Measurements from ENCODE around the gene KIF19.

The KIF19 gene

DNA sequence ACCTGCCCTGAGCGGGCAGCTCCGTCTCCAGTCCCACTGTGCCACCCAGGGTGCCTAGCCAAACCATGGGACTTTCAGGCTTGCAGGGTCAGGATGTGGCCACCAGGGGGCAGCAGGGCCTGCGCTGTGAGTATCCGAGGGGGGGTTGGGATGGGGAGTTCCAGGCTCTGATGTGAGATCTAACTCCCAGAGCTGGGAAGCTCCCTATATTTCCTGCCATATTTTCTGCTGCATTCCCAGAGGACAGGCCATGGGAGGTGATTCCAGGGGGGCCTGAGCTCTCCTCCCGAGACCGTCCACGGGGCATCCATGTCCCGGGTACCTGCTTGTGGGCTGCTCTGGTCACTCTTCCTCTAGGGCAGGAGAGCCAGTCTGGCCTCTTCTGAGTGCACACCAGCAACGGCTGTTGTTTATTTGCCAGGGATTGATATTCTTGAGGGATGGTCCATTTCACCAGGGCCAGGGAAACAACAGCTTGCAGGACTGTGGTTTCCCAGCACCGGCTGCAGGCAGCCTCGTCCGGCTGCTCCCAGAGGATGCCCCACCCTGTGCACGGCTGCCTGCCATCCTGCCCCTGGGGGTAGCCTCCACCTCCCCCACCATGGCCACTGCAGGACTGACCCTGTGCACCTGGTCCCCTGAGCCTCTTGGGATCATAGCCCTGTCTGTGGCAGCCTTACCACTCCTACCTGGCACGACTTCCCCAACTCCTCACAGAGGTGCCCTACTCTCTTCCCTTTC, 42.5 kb downstream of the KIF19 start:
- DNase-seq = peak; percentile 58

DNA sequence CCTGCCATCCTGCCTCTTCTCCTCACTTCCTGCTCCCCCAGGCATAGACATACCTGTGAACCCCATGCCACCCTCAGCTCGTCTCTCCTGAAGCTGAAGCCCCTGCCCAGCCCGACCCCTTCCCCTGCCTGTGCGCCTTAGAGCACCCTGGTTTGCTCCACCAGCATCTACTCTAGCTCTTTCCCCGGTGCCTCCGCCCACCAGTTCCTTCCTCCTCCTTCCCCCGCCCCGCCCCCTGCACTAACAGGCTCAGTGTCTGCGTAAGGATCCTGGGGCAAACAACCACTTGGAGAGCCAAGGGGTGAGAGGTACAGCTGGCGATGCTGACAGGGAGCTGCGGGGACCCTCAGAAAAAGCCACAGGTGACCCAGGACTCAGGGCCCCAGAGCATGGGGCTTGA, 43.2 kb downstream of the KIF19 start:
- DNase-seq = peak; percentile 25

DNA sequence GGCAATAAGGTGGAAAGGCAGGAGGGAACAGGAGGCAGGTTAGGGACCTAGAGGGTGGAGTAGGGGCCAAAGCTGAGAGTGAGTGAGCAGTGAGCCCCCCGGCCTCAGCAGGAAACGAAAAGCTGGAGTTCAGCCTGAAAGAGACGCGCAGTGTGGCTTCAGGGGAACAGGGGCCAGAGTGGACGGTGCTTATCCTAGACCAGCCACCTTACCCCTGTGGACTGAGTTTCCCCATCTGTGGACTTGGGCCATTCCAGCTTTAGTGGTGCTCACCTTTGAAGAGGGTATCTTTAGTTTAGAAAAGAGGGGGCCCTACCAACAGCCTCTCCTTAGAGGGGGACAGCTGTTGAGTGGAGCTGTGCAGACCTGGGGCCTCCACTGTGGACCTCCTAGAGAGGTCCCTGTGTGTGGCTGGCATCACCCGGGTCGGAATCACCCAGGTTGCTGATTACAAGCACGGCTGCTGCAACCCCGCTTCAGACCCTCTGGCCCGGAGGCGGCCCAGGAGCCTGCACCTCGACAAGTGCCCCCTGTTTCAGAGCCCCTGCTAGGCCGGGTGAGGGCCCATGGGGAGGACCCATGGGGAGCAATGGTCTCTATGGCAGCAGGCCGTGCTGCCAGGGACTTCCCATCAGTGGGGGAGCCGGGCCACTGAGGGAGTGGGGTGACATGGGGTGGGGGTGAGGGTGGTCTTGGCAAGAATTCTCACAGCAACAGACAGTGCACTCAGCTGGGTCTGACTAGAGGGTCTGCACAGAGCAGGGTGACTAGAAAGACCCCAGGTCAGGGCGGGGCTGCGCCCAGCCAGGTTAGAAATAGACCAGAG, 43.9 kb downstream of the KIF19 start:
- no peak for DNase-seq

DNA sequence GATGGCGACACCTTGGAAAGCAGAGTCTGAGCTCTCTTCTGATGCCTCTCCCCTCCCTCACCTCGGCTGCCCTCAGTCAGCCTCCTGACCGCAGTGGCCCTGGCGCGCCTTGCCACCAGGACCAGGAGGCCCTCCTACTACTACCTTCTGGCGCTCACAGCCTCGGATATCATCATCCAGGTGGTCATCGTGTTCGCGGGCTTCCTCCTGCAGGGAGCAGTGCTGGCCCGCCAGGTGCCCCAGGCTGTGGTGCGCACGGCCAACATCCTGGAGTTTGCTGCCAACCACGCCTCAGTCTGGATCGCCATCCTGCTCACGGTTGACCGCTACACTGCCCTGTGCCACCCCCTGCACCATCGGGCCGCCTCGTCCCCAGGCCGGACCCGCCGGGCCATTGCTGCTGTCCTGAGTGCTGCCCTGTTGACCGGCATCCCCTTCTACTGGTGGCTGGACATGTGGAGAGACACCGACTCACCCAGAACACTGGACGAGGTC, 45.7 kb downstream of the KIF19 start:
- no peak for DNase-seq

DNA sequence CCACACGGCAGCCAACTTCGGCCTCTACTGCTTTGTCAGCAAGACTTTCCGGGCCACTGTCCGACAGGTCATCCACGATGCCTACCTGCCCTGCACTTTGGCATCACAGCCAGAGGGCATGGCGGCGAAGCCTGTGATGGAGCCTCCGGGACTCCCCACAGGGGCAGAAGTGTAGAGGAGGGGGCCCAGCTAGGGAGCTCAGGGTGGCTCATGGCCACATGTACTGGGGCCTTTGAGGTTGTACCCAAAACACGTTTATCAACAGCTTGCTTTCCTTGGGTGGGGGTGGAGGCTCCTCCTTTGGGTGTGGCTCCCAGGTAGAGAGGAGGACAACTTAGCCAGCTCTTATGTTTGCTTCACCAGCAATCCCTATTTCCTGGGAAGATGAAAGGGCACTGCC, 46.4 kb downstream of the KIF19 start:
- DNase-seq = no peak

DNA sequence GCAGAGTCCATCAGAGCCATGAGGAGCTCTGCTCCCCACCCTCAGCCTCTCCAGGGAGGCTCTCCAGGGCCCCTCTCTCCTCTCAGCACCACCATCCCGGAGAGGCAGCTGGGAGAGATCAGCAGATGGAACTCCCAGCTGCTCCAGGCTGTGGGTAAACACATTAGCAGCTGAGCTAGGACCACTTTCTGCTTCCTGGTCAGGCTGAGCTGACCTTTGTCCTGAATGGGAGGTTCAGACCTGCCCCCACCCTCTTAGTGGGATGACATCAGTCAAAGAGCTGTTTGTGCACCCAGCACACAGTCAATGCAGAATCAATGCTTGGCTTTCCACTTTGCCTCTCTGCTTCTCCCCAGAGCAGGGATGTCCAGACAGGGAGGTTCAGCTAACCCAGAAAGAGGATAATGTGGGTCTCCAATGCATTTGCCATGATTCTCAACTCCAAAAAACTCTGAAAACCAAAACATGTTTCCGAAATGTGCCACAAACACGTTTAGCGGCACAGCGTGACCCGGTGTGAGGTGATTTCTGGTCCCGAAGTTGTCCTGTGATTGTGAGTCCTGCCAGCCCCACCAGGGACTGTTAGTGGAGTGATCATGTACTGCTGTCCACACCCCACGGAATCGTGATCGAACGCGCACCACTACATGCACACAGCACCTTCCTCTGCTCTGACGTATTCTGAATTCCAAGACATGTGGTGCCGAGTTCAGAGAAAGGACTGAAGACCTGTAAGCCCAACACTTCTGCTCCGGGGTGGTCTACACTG, 48.0 kb downstream of the KIF19 start:
- no peak for DNase-seq

DNA sequence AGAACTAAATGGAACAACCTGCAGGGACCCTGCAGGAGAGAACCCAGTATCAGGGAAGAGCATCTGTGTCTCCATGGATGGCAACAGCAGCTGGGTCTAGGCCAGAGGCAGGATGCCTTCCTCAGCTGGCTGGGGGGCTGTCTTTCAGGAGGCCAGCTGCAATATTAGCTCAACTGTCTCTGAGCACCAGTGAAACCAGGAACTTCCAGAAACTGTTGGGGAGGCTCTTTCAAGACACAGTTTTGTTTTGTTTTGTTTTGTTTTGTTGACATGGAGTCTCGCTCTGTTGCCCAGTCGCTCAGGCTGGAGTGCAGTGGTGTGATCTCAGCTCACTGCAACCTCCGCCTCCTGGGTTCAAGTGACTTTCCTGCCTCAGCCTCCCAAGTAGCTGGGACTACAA, 48.8 kb downstream of the KIF19 start:
- no peak for DNase-seq

DNA sequence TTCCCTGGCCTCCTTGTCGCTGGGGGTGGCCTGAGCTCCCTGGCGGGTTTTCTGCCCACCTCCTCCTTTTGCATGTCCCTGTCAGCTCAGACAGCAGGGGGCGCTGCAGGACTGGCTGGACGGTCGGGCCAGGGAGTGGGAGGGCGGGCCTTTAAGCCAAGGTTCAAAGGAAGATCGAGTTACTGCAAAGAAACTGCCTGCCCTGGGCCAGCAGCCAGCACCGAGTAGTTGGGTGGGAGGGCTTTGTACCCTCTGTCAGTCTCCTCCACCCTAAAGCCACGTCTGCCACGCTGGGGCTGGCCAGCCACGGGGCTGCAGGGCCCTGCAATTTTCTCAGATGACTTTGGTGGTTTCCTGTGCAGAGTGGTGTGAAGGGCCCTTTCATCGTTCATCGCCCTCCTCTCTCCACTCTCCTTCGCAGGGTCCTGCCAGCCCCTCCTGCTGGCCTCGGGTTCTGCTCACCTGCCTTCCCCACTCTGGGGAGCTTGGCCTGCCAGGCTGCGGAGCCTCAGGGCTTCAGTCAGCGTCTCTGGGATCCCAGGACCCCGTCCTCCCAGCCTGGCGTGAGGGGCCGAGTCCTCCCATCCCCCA, 53.6 kb downstream of the KIF19 start:
- peak; percentile 42 for DNase-seq

DNA sequence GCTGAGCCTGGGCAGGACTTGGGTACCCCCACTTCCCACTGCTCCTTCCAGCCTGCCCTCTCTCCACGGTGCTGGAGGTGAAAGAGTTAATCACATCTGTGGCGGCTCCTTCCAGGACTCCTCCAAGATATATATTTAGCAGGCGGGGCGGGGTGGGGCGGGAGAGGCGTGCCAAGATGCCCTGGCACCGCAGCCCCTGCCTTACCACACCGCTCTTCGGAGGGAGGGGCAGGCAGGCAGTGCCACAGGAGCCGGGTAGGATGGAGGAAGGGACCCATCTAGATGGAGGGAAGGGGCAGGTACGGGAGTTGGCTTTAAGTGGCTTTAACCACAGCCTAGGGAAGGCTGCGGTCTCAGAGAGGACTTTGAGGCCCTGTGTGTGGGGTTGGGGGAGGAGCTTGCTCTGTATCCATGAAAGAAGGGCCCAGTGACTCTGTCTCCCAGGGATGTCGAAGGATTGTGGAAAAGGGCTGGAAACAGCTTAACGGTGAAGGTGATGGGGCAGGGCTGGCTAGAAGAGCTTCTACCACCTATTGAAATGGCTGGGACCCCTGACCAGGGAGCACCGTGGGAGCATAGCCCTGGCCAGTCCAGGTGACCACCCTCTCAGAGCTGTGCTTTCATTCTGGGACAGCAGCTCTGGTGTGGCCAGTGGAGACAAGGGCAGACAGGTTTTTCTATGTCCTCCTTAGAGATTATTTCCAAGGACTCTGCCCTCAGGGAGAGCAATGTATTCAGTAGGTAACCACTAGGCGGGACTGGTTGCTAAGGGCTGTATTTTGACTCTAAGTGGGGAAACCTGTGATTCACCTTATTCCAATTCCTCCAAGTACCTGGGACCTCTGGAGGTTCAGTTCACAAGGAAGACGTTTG, 54.3 kb downstream of the KIF19 start:
- no peak for DNase-seq

DNA sequence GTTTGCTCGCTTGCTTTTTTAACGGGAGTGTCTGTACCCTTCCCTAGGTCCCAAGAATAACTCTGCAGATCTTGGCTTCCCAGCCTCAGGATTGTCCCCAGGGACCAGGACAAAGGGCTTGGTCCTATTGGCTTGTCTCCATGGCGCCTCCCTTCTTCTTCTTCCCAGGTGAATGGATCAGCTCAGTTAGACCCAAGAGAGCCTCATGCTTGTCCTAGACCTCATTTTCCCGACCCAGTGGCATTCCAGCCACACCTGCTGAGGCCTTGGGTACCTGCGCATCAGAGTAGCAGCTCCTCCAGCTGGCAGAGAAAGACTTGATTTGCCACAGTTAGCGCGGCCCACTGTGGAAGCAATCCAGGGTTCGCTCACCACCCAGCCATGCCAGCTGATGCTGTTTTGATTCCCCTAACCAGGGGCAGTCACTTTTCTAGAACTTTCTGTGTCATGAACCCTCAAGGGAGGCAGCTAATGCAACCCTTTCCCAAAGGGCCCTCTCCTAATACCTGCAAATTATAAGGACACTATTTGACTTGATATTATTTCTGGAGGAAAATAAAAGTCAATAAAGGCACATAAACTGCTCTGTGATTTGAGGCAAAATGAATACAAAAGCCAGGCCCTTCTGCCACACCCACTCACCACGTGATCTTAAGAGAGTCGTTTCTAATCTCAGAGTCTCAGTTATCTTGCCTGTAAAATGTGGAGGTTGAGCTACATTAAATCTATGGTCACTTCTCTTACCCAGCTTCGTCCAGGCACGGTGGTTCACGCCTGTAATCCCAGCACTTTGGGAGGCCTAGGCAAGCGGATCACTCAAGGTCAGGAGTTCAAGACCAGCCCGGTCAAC, 55.2 kb downstream of the KIF19 start:
- DNase-seq = no peak

DNA sequence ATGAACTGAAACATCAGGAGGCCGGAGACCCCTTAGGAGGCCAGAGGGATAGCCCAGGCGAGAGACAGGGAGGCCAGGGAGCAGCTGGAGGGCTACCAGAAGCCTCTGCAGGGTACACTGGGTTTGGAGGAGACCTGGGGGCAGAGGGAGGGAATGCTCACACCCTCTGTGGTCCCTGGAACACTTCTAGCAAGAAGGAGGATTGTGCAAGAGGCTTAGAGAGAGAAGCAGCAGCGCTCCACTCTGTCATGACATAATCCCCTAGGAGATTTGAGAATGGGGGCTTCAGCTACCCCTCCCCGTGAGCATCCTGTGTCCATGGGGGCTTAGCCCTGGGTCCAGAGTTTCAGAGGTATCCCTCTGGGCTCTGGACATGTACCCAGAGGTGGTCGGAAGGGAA, 57.1 kb downstream of the KIF19 start:
- no peak for DNase-seq

DNA sequence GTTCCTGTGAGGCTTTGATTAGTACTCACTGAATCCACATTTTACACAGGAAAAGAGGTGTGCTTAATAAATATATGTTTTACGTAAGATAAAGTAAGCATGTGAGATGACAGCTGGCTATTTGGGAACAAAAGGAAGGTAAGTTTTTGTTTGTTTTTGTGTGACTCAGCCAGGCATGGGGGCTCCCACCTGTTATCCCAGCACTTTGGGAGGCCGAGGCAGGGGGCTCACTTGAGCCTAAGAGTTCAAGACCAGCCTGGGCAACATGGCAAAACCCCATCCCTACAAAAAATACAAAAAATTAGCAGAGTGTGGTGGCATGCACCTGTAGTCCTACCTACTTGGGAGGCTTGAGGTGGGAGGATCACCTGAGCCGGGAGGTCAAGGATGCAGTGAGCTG, 59.2 kb downstream of the KIF19 start:
- DNase-seq = no peak

DNA sequence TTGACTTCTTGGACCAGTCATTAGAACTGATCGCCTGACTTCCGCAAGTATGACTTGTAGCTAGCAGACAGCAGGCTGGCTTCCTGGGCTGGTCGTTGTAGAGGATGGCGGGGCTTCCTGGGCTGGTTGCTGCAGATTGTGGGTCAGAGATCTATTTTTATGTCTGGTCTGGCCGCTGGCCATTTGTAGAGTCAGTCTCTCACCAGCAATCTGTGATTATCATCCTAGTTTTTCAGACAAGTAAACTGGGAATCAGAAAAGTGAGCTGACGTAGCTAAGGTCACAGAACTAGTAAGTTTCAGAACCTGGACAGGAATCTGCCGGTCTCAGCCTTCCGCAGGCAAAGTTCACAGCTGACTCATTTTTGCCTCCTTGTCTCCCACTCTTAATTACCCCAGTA, 60.4 kb downstream of the KIF19 start:
- DNase-seq = no peak

DNA sequence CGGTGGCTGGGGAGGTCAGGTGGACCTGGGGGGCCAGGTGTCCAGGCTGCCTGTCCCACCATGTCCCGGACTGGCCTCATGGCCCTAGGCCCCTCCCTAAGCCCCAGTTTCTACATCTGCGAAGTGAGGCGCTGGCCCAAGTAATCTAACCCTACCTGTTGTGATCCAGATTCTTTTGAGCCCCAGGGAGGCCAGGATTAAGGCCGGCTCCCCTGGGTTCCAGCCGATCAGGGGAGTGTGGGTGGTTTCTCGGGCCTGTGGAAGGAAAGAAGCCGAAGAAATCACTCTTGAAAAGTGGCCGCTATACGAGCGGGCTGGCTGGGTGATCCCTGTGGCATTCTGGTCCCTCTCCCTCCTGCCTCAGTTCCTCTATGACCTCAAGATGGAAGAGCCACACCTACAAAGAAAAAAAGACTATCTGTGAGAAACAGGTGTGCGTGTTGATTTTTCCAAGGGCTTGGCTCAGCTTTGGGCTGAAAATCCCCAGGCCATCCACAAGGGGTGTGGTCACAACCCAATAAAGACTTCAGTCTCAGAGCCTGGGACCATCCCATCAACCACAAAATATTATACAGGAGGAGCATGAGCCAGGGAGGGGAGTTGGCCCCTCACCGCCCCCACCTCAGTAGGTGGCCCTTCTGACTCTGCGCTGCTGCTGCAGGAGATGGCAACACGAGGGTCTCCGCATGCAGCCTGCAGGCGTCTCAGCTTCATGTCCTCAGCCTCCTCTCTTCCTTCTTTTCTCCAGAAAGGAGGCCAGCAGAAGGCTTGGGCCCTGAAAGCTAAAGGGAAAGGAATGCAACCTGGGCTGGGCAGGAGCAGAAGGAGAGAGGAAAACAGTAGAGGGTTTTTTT, 61.6 kb downstream of the KIF19 start:
- DNase-seq = no peak

DNA sequence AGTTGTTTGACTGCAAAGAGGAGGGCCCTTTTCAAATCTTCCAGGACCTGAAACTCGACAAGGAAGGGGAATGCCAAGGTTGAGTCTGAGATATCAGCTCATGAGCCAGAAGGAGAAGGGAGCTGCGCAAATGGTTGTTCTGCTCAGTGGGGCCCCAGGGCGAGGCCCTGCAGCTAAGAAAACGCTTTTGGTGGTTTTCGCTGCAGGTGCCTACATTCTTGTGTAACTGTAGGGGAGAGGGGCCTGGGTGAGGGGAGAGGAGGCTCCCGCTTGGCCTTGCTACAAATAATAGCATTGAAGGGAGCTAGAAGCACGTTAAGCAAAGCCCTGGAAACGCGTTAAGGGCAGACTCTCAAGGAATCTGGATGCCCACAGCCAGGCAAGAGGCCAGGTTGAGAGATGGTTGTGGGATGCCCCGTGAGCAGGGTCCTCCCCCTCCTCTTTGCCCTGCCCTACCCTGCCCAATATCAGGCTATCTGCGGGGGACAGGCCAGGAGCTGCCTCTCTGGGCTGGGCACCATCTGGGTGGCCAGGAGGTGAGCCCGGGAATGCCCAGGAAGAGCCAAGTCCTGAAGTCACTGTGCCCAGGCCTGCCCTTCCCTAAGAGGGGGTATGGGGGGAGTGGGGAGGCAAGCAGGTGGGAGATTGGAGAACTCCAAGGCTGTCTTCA, 63.2 kb downstream of the KIF19 start:
- DNase-seq = no peak

DNA sequence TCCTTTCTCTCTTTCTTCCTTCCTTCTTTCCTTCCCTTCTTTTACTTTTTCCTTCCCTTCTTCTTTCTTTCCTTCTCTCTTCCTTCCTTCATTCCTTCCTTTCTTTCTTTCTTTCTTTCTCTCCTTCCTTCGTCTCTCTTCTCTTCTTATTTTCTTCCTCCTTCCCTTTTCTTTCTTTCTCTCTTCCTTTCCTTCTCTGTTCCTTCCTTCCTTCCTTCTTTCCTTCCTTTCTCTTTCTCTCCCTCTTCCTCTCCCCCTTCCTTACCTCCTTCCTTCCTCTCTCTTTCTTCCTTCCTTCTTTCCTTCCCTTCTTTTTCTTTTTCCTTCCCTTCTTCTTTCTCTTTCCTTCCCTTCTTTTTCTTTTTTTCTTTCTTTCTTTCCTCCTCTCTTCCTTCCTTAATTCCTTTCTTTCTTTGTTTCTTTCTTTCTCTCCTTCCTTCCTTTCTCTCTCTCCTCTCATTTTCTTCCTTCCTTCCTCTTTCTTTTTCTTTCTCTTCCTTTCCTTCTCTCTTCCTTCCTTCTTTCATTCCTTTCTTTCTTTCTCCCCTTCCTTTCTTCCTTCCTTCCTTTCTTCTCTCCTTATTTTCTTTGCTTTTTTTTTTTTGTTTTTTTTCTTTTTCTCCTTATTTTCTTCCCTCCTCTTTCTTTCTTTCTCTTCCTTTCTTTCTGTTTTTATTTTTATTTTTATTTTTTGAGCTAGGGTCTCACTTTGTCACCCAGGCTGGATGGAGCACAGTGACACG, 64.1 kb downstream of the KIF19 start:
- no peak for DNase-seq

DNA sequence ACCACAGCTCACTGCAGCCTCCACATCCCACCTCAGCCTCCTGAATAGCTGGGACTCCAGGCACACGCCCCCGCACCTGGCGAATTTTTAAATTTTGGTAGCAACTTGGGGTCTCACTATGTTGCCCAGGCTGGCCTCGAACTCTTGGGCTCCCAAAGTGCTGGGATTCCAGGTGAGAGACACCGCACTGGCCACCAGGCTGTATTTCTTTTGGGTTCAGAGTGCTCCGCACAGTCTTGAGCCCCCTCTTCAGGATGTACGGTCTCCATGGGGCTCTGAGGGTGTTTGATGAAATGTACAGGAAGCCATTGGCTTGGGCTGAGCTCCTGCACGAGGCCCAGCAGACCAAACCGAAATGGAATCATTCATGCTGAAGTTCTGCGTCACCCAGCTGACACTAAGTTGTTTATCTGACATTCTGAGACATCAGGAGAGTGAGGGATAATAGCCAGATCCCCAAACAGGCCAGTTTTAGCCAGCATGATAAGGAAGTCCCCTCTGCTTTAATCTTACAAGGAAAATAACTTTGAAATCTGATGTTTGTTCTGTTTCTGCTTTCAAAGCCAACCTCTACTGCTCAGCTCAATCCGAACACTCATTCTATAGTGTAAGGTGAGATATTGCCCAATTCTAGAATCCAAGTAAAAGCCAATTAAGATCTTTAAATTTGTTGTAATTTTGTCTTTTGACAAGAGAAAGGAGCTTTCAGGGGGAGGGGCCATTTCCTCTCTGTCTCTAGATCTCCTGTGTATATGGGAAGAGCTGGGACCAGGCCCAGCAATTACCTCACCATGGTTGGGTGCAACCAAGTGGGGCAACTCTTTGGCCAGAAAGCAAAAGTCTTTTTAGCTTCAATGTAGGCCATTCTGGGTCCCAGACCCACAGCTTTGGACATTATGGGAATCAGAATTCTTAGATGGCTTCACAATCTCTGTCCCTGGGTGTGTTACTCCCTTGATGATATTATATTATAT, 64.9 kb downstream of the KIF19 start:
- no peak for DNase-seq

DNA sequence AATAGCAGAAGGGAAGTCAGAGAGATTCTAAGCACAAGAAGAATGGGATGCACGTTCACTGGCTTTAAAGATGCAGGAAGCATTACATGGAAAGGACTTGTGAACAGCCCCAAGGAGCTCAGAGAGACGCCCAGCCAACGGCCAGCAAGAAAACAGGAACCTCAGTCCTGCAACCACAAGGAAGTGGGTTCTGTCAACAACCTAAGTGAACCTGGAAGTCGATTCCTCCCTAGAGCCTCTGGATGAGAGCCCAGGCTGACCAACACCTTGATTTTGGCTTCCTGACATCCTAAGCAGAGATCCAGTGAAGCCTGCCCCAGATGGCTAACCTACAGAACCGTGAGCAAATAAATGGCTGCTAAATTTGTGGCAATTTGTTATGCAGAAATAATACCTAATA, 65.7 kb downstream of the KIF19 start:
- DNase-seq = peak; percentile 37
